HepG2 (cell line): Measurements from ENCODE around the gene ADM.

ENCODE experiments used
- BHLHE40 ChIP-seq: IDR thresholded peaks from 2 replicates; pipeline ENCODE4 v1.6.1; 2011; ENCODE audit warnings: low read length, improper control_type of control experiment
- CBX2 ChIP-seq, 2 experiments: fragments of 200-600 bp in 1 of 2; sonication (generic); formaldehyde crosslinking in 1 of 2; IDR thresholded peaks; 2 replicates each; pipeline versions ENCODE4 v1.7.0 to v1.8.1; 2018 to 2022; ENCODE audit warnings: low read depth in 2 of 2, low read length in 1 of 2, mild to moderate bottlenecking in 1 of 2, missing genetic modification reagents in 1 of 2
- FOXK2 ChIP-seq: fragments of 450-650 bp; IDR thresholded peaks from 2 replicates; pipeline ENCODE4 v1.6.1; 2016
- HDAC2 ChIP-seq: sonication (generic); formaldehyde crosslinking; IDR thresholded peaks from 2 replicates; pipeline ENCODE4 v1.4.0; 2020; ENCODE audit warnings: missing genetic modification reagents
- HNF4G ChIP-seq, 2 experiments: sonication (generic) in 1 of 2; formaldehyde crosslinking in 1 of 2; IDR thresholded peaks; 2 replicates each; pipeline versions ENCODE4 v1.4.0 to v1.6.1; 2011 to 2020; ENCODE audit warnings: borderline replicate concordance in 2 of 2, low read depth in 2 of 2, mild to moderate bottlenecking in 2 of 2, low read length in 1 of 2, missing genetic modification reagents in 1 of 2, moderate library complexity in 1 of 2
- NBN ChIP-seq: fragments of 450-650 bp; conservative IDR thresholded peaks from 2 replicates; pipeline ENCODE4 v1.6.1; 2017
- NFRKB ChIP-seq: fragments of 450-650 bp; IDR thresholded peaks from 2 replicates; pipeline ENCODE4 v1.6.1; 2017
- NR2C2 ChIP-seq: sonication (generic); formaldehyde crosslinking; IDR thresholded peaks from 2 replicates; pipeline ENCODE4 v1.4.0; 2020; ENCODE audit warnings: missing genetic modification reagents, mild to moderate bottlenecking, moderate library complexity, borderline replicate concordance
- ZNF274 ChIP-seq: sonication (generic); formaldehyde crosslinking; IDR thresholded peaks from 2 replicates; pipeline ENCODE4 v1.5.1; 2020; ENCODE audit warnings: mild to moderate bottlenecking, missing genetic modification reagents
- TF ChIP-seq, protein P1 (sequence below): IDR thresholded peaks from 2 replicates; pipeline ENCODE4 v1.6.1; 2012; ENCODE audit warnings: inconsistent platforms
- TF ChIP-seq, protein P2 (sequence below): sonication (generic); formaldehyde crosslinking; IDR thresholded peaks from 2 replicates; pipeline ENCODE4 v1.5.0; 2020; ENCODE audit warnings: mild to moderate bottlenecking, missing genetic modification reagents, moderate library complexity
- TF ChIP-seq, protein P3 (sequence below): IDR thresholded peaks from 2 replicates; pipeline ENCODE4 v1.6.1; 2012; ENCODE audit warnings: low read length, improper control_type of control experiment
- TF ChIP-seq, protein P4 (sequence below): IDR thresholded peaks from 2 replicates; pipeline ENCODE4 v1.6.1; 2016; ENCODE audit warnings: low read depth, control low read depth
- TF ChIP-seq, protein P5 (sequence below): sonication (generic); formaldehyde crosslinking; IDR thresholded peaks from 2 replicates; pipeline ENCODE4 v1.5.1; 2020; ENCODE audit warnings: mild to moderate bottlenecking, missing genetic modification reagents, moderate library complexity

DNA sequence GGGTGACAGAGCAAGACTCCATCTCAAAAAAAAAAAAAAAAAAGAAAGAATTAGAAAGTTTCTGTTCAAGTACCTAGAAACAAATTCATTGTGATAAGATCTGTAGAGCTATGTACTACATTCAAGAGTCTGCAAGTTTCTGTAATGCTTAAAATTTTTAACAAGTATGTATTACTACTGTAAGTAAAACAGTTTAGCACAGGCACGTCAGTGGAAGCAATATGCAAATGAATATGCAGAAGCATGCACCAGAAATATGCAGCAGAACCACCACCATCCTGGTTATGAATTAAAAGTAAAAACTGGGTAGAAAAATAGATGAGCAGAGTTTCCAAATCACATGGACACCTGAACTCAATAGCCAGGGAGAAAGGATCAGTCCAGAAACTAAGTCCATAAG is 30.1 kb upstream of the ADM start:
- no peak for TF ChIP-seq BHLHE40
- TF ChIP-seq HNF4G (IDR thresholded peaks at IDR 0.05; ENCODE audit: borderline replicate concordance, low read depth, low read length): no peak
- no peak for TF ChIP-seq HNF4G (CRISPR knock-in tag; IDR thresholded peaks at IDR 0.05; ENCODE audit: borderline replicate concordance, low read depth)
- TF ChIP-seq, protein P1, sequence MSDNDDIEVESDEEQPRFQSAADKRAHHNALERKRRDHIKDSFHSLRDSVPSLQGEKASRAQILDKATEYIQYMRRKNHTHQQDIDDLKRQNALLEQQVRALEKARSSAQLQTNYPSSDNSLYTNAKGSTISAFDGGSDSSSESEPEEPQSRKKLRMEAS: no peak
- TF ChIP-seq NBN: no peak
- no peak for TF ChIP-seq CBX2 (IDR thresholded peaks at IDR 0.05; ENCODE audit: low read depth, low read length)
- no peak for TF ChIP-seq CBX2 (CRISPR knock-in tag; IDR thresholded peaks at IDR 0.05; ENCODE audit: low read depth)
- TF ChIP-seq, protein P2, sequence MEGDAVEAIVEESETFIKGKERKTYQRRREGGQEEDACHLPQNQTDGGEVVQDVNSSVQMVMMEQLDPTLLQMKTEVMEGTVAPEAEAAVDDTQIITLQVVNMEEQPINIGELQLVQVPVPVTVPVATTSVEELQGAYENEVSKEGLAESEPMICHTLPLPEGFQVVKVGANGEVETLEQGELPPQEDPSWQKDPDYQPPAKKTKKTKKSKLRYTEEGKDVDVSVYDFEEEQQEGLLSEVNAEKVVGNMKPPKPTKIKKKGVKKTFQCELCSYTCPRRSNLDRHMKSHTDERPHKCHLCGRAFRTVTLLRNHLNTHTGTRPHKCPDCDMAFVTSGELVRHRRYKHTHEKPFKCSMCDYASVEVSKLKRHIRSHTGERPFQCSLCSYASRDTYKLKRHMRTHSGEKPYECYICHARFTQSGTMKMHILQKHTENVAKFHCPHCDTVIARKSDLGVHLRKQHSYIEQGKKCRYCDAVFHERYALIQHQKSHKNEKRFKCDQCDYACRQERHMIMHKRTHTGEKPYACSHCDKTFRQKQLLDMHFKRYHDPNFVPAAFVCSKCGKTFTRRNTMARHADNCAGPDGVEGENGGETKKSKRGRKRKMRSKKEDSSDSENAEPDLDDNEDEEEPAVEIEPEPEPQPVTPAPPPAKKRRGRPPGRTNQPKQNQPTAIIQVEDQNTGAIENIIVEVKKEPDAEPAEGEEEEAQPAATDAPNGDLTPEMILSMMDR (CRISPR knock-in tag): no peak
- TF ChIP-seq, protein P3, sequence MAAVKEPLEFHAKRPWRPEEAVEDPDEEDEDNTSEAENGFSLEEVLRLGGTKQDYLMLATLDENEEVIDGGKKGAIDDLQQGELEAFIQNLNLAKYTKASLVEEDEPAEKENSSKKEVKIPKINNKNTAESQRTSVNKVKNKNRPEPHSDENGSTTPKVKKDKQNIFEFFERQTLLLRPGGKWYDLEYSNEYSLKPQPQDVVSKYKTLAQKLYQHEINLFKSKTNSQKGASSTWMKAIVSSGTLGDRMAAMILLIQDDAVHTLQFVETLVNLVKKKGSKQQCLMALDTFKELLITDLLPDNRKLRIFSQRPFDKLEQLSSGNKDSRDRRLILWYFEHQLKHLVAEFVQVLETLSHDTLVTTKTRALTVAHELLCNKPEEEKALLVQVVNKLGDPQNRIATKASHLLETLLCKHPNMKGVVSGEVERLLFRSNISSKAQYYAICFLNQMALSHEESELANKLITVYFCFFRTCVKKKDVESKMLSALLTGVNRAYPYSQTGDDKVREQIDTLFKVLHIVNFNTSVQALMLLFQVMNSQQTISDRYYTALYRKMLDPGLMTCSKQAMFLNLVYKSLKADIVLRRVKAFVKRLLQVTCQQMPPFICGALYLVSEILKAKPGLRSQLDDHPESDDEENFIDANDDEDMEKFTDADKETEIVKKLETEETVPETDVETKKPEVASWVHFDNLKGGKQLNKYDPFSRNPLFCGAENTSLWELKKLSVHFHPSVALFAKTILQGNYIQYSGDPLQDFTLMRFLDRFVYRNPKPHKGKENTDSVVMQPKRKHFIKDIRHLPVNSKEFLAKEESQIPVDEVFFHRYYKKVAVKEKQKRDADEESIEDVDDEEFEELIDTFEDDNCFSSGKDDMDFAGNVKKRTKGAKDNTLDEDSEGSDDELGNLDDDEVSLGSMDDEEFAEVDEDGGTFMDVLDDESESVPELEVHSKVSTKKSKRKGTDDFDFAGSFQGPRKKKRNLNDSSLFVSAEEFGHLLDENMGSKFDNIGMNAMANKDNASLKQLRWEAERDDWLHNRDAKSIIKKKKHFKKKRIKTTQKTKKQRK: no peak
- TF ChIP-seq NFRKB: no peak
- TF ChIP-seq, protein P4, sequence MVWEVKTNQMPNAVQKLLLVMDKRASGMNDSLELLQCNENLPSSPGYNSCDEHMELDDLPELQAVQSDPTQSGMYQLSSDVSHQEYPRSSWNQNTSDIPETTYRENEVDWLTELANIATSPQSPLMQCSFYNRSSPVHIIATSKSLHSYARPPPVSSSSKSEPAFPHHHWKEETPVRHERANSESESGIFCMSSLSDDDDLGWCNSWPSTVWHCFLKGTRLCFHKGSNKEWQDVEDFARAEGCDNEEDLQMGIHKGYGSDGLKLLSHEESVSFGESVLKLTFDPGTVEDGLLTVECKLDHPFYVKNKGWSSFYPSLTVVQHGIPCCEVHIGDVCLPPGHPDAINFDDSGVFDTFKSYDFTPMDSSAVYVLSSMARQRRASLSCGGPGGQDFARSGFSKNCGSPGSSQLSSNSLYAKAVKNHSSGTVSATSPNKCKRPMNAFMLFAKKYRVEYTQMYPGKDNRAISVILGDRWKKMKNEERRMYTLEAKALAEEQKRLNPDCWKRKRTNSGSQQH: no peak
- no peak for TF ChIP-seq NR2C2 (CRISPR knock-in tag)
- TF ChIP-seq HDAC2 (CRISPR knock-in tag): no peak
- TF ChIP-seq FOXK2: no peak
- TF ChIP-seq ZNF274: no peak
- TF ChIP-seq, protein P5, sequence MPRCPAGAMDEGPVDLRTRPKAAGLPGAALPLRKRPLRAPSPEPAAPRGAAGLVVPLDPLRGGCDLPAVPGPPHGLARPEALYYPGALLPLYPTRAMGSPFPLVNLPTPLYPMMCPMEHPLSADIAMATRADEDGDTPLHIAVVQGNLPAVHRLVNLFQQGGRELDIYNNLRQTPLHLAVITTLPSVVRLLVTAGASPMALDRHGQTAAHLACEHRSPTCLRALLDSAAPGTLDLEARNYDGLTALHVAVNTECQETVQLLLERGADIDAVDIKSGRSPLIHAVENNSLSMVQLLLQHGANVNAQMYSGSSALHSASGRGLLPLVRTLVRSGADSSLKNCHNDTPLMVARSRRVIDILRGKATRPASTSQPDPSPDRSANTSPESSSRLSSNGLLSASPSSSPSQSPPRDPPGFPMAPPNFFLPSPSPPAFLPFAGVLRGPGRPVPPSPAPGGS (CRISPR knock-in tag): no peak
